NCI-H2227 (cell line): ENCODE results near the gene SPSB1.

Experiments used
- DNase-seq: peaks from one replicate; lab custom pipeline; 2025; ENCODE audit not compliant: unreplicated experiment; lab: John Stamatoyannopoulos, UW

SPSB1 gene

DNA sequence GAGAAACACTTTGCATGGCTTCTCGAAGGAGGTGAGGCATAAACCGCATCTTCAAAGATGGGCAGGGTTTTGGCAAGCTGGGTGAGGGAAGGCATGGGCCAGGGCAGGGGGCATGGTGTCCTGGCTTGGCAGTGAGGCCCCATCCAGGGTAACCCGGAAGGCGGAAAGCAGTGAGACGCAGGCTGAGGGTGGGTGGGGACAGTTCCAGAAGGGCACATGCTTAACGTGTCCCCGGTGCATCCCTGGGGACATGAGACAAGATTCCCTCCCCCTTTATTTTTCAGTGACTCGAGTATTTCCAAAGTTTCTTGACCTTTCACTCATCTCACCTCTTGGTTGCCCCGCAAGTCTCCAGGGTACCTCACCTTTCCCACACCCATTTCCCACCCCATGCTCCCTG, 123.8 kb downstream of the SPSB1 start:
- no peak for DNase-seq

DNA sequence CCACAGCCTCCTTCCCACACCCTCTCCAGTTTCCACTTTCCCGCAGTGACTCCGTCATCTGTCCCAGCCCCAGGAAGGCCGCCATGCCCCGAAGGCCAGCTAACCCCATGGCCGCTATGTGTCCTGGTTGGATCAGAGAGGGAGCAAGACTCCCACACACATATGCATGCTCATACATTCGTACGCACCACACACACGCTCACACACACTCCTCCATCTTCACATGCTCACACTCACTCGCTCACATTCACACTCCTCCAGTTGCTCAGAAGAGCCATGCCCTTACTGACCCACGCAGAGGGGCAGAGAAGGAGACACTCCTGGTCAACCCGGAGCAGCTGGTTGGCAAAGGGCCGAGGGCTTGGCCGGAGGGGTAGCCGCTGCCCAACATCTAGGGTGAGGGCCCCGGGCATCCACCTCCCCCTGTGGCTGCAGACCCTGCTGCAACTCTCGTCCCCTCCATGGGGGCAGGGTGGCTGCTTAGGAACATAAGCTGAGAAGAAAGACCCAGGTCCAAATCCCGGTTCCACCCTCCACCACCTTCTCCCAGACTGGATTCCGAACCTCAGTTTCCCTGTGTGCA, 124.3 kb downstream of the SPSB1 start:
- DNase-seq, result no peak

DNA sequence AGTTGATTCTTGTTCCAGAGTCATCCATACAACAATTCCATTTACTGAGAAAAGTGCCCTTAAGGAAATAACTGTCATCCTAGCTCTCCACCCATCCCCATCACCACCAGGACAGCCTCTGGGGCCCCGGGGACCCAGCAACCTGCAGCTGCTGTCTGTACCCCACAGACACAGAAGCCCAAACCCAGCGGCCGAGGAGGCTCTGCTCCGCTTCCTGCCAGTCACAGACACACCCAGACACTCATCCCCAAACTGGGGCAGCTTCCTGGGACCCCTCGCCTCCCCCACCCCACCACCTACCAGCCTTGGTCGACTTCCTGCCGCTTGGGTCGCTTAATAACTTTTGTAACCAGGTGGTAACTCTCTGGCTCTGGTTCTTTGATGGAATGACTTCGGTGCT, 125.0 kb downstream of the SPSB1 start:
- no peak for DNase-seq

DNA sequence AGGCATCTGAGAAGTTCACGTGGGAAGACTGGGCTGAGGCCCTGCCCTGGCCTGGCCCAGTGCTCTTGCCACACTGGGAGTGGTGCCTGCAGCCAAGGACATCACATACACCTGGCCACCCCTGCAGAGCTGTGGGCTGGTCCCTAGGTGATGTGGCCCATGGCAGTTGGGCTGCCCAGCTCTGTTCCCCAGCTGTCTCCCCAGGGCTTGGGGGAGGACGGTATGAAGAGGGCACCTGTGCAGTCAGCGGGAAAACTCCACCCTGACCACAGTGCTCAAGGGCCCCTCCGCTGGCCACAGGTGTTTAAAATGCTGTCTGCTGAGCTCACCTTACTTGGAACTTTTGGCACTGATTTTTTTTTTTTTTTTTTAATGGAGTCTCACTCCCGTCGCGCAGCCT, 126.2 kb downstream of the SPSB1 start:
- DNase-seq, result no peak
